ENCODE results near the gene KAT6B. TPM values are rescaled to one million over a fixed set of nuclear protein-coding genes. Genes with fewer than 3 reads are reported as not detected.

KAT6B gene
- total RNA-seq, 1 experiment from 2014 or later, result 14.9 TPM

DNA sequence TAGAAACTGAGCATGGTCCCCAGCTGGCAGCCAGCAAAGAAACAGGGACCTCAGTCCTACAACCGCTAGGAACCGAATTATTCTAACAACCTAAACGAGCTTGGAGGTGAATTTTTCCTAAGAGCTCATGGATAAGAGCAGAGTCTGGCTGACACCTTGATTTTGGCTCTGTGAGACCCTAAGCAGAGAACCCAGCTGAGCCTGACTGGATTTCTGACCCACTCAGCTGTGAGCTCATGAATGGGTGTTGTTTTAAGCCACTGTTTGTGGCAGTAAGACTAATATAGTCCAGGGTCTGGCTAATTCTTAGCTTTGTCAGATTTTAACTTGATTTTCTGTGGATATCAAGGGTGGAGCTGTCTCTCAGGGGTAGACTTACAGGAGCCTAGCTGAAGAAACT, 77.1 kb downstream of the KAT6B start:
- no peaks in the 10 kb centered on the region for H3K36me3 ChIP-seq (ENCODE audit: control insufficient read depth, insufficient read depth, low read length)
- no peaks in the 10 kb centered on the region for H3K27me3 Mint-ChIP-seq (ENCODE audit: insufficient read depth, unreplicated experiment)
- H3K4me3 Mint-ChIP-seq (ENCODE audit: unreplicated experiment), result no peak overlapping the region
- H3K4me3 ChIP-seq (ENCODE audit: low read depth, low read length), result no peak overlapping the region
- intact Hi-C loops (cut with micrococcal nuclease; ENCODE audit: unreplicated experiment), result no loop called here
- H3K27me3 ChIP-seq (replicated peaks; ENCODE audit: control insufficient read depth, insufficient read depth, low read length), result no peaks in the 10 kb centered on the region
- no peaks in the 10 kb centered on the region for H3K36me3 Mint-ChIP-seq (ENCODE audit: insufficient read depth, unreplicated experiment)
- H3K9me3 Mint-ChIP-seq (ENCODE audit: unreplicated experiment), result no peaks in the 10 kb centered on the region
- BruUV-seq (replicated peaks), result no TSS peak
- ChIA-PET POLR2A (no interaction called here), CTCF (no interaction called here)
- H3K27ac Mint-ChIP-seq (ENCODE audit: unreplicated experiment), result no peak overlapping the region
- H3K4me1 Mint-ChIP-seq (ENCODE audit: low read depth, unreplicated experiment), result no peaks in the 10 kb centered on the region
- no peak for DNase-seq
- H3K9me3 ChIP-seq, result no peaks in the 10 kb centered on the region
- TF ChIP-seq, protein P1, sequence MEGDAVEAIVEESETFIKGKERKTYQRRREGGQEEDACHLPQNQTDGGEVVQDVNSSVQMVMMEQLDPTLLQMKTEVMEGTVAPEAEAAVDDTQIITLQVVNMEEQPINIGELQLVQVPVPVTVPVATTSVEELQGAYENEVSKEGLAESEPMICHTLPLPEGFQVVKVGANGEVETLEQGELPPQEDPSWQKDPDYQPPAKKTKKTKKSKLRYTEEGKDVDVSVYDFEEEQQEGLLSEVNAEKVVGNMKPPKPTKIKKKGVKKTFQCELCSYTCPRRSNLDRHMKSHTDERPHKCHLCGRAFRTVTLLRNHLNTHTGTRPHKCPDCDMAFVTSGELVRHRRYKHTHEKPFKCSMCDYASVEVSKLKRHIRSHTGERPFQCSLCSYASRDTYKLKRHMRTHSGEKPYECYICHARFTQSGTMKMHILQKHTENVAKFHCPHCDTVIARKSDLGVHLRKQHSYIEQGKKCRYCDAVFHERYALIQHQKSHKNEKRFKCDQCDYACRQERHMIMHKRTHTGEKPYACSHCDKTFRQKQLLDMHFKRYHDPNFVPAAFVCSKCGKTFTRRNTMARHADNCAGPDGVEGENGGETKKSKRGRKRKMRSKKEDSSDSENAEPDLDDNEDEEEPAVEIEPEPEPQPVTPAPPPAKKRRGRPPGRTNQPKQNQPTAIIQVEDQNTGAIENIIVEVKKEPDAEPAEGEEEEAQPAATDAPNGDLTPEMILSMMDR (IDR thresholded peaks at IDR 0.05; ENCODE audit: insufficient read depth in 1 of 2, low read depth in 1 of 2, low read length in 1 of 2, severe bottlenecking in 1 of 2, unreplicated experiment in 1 of 2), result no peak
- peaks cover 1% of the 10 kb centered on the region; the same call in 1 of the 2 replicates for H3K4me1 ChIP-seq

DNA sequence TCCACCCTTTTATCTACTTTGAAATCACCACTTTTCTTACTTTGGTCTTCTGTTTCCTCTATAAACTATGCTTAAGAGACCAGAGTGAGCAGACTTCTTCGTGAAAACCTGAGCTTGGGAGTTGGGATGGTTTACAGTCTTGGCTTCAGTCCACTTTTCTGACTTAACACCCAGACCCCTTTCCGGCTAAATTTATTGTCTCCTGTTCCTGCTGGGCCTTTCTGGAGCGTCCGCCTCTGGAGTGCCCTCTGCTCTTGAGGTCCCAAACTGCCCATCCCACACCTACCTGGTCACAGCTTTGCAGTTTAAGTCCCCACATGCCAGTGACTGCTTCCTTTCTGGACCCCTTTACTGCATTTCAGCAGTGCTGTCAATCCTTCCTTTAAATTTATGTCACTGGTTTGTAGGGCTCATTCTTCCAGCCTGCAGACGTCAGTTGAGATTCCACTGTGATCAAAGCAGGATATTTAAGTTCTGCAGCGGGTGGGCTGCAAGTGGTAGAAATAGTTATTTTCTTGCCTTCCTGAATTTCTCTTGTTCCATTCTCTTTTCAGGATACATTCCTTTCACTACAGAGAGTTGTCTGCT, 80.3 kb downstream of the KAT6B start:
- Mint-ChIP-seq H3K27me3 (ENCODE audit: insufficient read depth, unreplicated experiment) (no peaks in the 10 kb centered on the region), H3K36me3 (ENCODE audit: insufficient read depth, unreplicated experiment) (peaks cover 6% of the 10 kb centered on the region), H3K4me1 (ENCODE audit: low read depth, unreplicated experiment) (no peaks in the 10 kb centered on the region), H3K4me3 (ENCODE audit: unreplicated experiment) (no peak overlapping the region), H3K9me3 (ENCODE audit: unreplicated experiment) (no peaks in the 10 kb centered on the region), H3K27ac (ENCODE audit: unreplicated experiment) (no peak overlapping the region)
- DNase-seq, result no peak
- no TSS peak for BruUV-seq (replicated peaks)
- Histone ChIP-seq H3K27me3 (replicated peaks; ENCODE audit: control insufficient read depth, insufficient read depth, low read length) (no peaks in the 10 kb centered on the region), H3K9me3 (no peaks in the 10 kb centered on the region), H3K36me3 (ENCODE audit: control insufficient read depth, insufficient read depth, low read length) (no peaks in the 10 kb centered on the region), H3K4me1 (no peaks in the 10 kb centered on the region), H3K4me3 (ENCODE audit: low read depth, low read length) (no peak overlapping the region)
- intact Hi-C loops (cut with micrococcal nuclease; ENCODE audit: unreplicated experiment), result no loop called here
- TF ChIP-seq, protein P1 (IDR thresholded peaks at IDR 0.05; ENCODE audit: insufficient read depth in 1 of 2, low read depth in 1 of 2, low read length in 1 of 2, severe bottlenecking in 1 of 2, unreplicated experiment in 1 of 2), result no peak
- CTCF ChIA-PET, result no interaction called here
- POLR2A ChIA-PET, result no interaction called here

- BruUV-seq (replicated peaks), result no TSS peak
- POLR2A ChIA-PET, result interaction anchor here (0.6 kb wide), 1 partner anchor 30 kb away, joined by 3 read pairs; no protein-coding TSS in a partner anchor
- intact Hi-C loops (cut with micrococcal nuclease; ENCODE audit: unreplicated experiment), result no loop called here
- no peaks in the 10 kb centered on the region for H3K9me3 ChIP-seq
- no peaks in the 10 kb centered on the region for H3K27me3 ChIP-seq (replicated peaks; ENCODE audit: control insufficient read depth, insufficient read depth, low read length)
- no peaks in the 10 kb centered on the region for H3K4me1 Mint-ChIP-seq (ENCODE audit: low read depth, unreplicated experiment)
- no peaks in the 10 kb centered on the region for H3K4me1 ChIP-seq
- TF ChIP-seq, protein P1 (IDR thresholded peaks at IDR 0.05; ENCODE audit: insufficient read depth in 1 of 2, low read depth in 1 of 2, low read length in 1 of 2, severe bottlenecking in 1 of 2, unreplicated experiment in 1 of 2), result no peak
- no peak for DNase-seq
- no peak overlapping the region for H3K4me3 ChIP-seq (ENCODE audit: low read depth, low read length)
- H3K27ac Mint-ChIP-seq (ENCODE audit: unreplicated experiment), result no peak overlapping the region
- no peaks in the 10 kb centered on the region for H3K9me3 Mint-ChIP-seq (ENCODE audit: unreplicated experiment)
- H3K27me3 Mint-ChIP-seq (ENCODE audit: insufficient read depth, unreplicated experiment), result no peaks in the 10 kb centered on the region
- CTCF ChIA-PET, result no interaction called here
- peaks cover 6% of the 10 kb centered on the region for H3K36me3 Mint-ChIP-seq (ENCODE audit: insufficient read depth, unreplicated experiment)
- no peaks in the 10 kb centered on the region for H3K36me3 ChIP-seq (ENCODE audit: control insufficient read depth, insufficient read depth, low read length)
- H3K4me3 Mint-ChIP-seq (ENCODE audit: unreplicated experiment), result no peak overlapping the region
Observed at GRCh38 chr10:74909670-74910069, 83.3 kb downstream of the KAT6B start.
